Activated B cell treated with CpG ODN at 0.5 μM for 24 hours (primary cell): ENCODE data around the gene SUN2. TPM values are rescaled to one million over a fixed set of nuclear protein-coding genes. Genes with fewer than 3 reads are reported as not detected.

Experiments
- ATAC-seq: fragments of 200-7000 bp; cut with Tn5 transposase; one replicate; pipeline ENCODE4 v1.10.0; 2021; ENCODE audit warnings: low read depth, mild to moderate bottlenecking, moderate library complexity
- CTCF ChIA-PET: fragments of 350-600 bp; sonication (Branson Sonifier 250); formaldehyde crosslinking; loops from one replicate; lab custom pipeline; 2021; ENCODE audit warnings: antibody characterized with exemption; lab: Charles Lee
- POLR2A ChIA-PET: fragments of 350-600 bp; sonication (Branson Sonifier 250); formaldehyde crosslinking; loops from one replicate; lab custom pipeline; 2021; ENCODE audit warnings: antibody characterized with exemption; lab: Charles Lee
- DNase-seq: peaks from one replicate; pipeline ENCODE4 v3.0.0; 2022
- H3K27ac Mint-ChIP-seq: one replicate; pipeline ENCODE4 v1.8.0; 2020; ENCODE audit warnings: mixed read lengths
- H3K27me3 Mint-ChIP-seq: one replicate; pipeline ENCODE4 v1.8.0; 2021; ENCODE audit warnings: mixed read lengths
- H3K36me3 Mint-ChIP-seq: one replicate; pipeline ENCODE4 v1.8.0; 2021; ENCODE audit warnings: low read depth, mixed read lengths
- H3K4me1 Mint-ChIP-seq: one replicate; pipeline ENCODE4 v1.8.0; 2021; ENCODE audit warnings: mixed read lengths
- H3K4me3 Mint-ChIP-seq: one replicate; pipeline ENCODE4 v1.8.0; 2020; ENCODE audit warnings: mild to moderate bottlenecking, mixed read lengths
- H3K9me3 Mint-ChIP-seq: one replicate; pipeline ENCODE4 v1.8.0; 2020; ENCODE audit warnings: mixed read lengths
- intact Hi-C: fragments of 100-400 bp; cut with micrococcal nuclease; formaldehyde crosslinking; loops from one replicate; pipeline ENCODE4 v1.15.1; 2024
- total RNA-seq: library from RNA; stranded (reverse); gene quantifications from 2 replicates; pipeline ENCODE4 v1.2.3, GENCODE V29; 2022
- TF ChIP-seq, protein P1 (sequence below): fragments of 200-600 bp; IDR thresholded peaks from one replicate; pipeline ENCODE4 v1.8.0; 2022; ENCODE audit warnings: antibody characterized with exemption, mild to moderate bottlenecking

Gene SUN2
- total RNA-seq, 1 donor from 2014 or later: 146 TPM

DNA sequence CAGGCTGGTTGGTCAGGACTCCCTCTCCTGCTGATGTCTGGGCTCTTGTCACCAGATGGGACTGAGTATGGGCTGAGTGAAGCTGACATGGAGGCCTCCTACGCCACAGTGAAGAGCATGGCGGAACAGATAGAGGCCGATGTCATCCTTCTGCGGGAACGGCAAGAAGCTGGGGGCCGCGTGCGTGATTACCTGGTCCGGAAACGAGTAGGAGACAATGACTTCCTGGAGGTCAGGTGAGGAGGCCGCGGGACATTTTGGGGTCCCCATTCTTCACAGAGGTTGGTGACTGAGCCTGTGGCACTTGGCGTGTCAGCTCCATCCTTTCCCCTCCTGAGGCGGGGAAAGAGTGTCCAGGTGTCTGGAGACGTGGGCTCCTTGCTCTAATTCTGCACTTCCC, 39.9 kb downstream of the SUN2 start:
- POLR2A ChIA-PET: interaction anchor here (1.4 kb wide), 1 partner anchor 25 kb away, joined by 3 read pairs; no protein-coding TSS in a partner anchor
- H3K27me3 Mint-ChIP-seq: no peaks in the 10 kb centered on the region
- intact Hi-C loops: no loop called here
- H3K36me3 Mint-ChIP-seq: peaks cover 81% of the 10 kb centered on the region
- CTCF ChIA-PET: no interaction called here
- TF ChIP-seq, protein P1, sequence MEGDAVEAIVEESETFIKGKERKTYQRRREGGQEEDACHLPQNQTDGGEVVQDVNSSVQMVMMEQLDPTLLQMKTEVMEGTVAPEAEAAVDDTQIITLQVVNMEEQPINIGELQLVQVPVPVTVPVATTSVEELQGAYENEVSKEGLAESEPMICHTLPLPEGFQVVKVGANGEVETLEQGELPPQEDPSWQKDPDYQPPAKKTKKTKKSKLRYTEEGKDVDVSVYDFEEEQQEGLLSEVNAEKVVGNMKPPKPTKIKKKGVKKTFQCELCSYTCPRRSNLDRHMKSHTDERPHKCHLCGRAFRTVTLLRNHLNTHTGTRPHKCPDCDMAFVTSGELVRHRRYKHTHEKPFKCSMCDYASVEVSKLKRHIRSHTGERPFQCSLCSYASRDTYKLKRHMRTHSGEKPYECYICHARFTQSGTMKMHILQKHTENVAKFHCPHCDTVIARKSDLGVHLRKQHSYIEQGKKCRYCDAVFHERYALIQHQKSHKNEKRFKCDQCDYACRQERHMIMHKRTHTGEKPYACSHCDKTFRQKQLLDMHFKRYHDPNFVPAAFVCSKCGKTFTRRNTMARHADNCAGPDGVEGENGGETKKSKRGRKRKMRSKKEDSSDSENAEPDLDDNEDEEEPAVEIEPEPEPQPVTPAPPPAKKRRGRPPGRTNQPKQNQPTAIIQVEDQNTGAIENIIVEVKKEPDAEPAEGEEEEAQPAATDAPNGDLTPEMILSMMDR: no peak
- H3K27ac Mint-ChIP-seq: no peak overlapping the region
- no peaks in the 10 kb centered on the region for H3K9me3 Mint-ChIP-seq
- DNase-seq (no peak), ATAC-seq (no peak)
- H3K4me3 Mint-ChIP-seq: no peak overlapping the region
- H3K4me1 Mint-ChIP-seq: peaks cover 37% of the 10 kb centered on the region

DNA sequence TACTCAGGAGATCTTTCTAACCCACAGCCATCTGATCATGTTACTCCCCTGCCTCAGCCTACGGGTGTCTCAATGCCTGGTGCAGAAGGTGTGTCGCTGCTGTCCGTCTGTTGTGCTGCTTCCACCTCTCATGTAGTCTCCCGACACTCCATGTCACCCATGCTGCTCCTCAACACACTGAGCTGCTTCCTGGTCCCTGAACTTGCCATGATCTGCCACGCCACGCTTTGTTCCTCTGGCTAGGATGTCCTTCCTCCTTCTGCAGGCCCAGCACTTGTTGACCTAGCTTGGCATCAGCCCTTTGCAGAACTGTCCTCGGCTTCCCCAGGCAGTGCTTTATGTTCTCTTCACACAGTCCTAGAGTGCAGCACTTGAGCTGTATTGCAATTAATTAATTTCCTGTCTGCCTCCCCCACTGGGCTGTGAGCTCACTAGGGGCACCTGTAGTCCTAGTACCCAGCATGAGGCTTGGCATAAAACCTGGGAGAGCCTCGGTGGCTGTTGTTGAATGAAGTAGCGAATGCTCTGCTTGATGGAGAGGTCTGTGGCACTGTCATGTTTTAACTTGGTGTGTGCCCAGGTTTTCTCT, 40.5 kb downstream of the SUN2 start:
- POLR2A ChIA-PET: interaction anchor here (1.4 kb wide), 2 partner anchors 9 to 25 kb away, joined by 3 to 5 read pairs; no protein-coding TSS in a partner anchor
- Mint-ChIP-seq H3K9me3 (no peaks in the 10 kb centered on the region), H3K4me3 (no peak overlapping the region), H3K4me1 (peaks cover 43% of the 10 kb centered on the region), H3K36me3 (peaks cover 82% of the 10 kb centered on the region), H3K27ac (no peak overlapping the region), H3K27me3 (no peaks in the 10 kb centered on the region)
- TF ChIP-seq, protein P1: no peak
- CTCF ChIA-PET: no interaction called here
- no peak for DNase-seq
- ATAC-seq: no peak
- intact Hi-C loops: no loop called here

DNA sequence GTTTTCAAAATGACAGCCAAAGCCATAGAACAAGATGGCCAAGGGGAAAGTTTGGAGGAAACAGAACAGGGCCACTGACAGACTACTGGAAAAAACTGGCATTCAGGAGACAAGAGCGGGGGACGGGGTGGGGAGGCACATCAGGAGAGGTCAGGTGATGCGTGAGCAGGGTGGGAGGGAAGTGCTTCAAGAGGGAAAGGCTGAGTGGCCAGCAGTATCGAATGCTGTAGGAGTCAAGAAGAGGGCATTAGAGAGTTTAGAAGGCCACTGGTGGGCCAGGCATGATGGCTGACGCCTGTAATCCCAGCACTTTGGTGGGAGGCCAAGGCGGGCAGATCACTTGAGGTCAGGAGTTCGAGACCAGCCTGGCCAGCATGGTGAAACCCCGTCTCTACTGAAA, 41.9 kb downstream of the SUN2 start:
- ChIA-PET POLR2A (interaction anchor here (1.4 kb wide), 1 partner anchor 11 kb away, joined by 5 read pairs; no protein-coding TSS in a partner anchor), CTCF (no interaction called here)
- intact Hi-C loops: no loop called here
- Mint-ChIP-seq H3K36me3 (peaks cover 81% of the 10 kb centered on the region), H3K4me1 (peaks cover 56% of the 10 kb centered on the region), H3K9me3 (no peaks in the 10 kb centered on the region), H3K27ac (no peak overlapping the region), H3K4me3 (no peak overlapping the region), H3K27me3 (no peaks in the 10 kb centered on the region)
- ATAC-seq (no peak), DNase-seq (no peak)
- TF ChIP-seq, protein P1: no peak

DNA sequence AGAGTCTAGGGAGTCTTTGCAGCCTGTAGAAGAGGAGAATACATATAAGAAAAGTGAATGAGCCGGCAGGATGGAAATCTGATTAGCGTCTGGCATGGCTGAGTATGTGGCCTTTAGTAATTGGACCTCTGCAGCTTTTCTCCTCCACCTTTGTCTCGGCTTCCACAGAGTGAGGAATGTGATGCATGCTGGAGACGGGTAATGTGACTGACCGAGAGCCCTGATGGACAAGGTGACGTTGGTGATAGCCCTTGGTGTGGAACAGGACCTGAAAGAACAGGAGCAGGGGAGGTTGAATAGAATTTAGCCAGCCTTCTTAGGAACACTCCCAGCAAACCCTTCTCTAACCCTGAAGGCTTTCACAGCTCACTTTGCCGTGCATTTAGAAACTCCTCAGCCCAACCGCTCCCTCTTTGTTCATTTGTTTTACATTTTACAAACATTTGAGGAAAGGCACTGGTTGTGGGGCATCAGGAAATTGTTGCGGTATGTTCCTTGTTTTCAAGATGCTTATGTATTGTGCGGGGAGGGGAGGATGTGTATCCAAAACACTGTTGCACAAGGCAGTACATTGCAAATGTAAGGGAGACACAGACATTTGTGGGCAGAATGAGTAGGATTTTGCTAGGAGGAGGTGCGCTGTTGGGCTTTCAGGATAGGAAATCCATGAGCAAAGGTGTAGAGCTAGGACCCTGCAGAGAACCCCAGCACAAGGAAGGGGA, 43.2 kb downstream of the SUN2 start:
- TF ChIP-seq, protein P1: no peak
- intact Hi-C loops: no loop called here
- H3K9me3 Mint-ChIP-seq: no peaks in the 10 kb centered on the region
- no peak overlapping the region for H3K27ac Mint-ChIP-seq
- CTCF ChIA-PET: no interaction called here
- peaks cover 75% of the 10 kb centered on the region for H3K36me3 Mint-ChIP-seq
- POLR2A ChIA-PET: no interaction called here
- DNase-seq: no peak
- no peaks in the 10 kb centered on the region for H3K27me3 Mint-ChIP-seq
- peaks cover 69% of the 10 kb centered on the region for H3K4me1 Mint-ChIP-seq
- ATAC-seq: no peak
- no peak overlapping the region for H3K4me3 Mint-ChIP-seq

DNA sequence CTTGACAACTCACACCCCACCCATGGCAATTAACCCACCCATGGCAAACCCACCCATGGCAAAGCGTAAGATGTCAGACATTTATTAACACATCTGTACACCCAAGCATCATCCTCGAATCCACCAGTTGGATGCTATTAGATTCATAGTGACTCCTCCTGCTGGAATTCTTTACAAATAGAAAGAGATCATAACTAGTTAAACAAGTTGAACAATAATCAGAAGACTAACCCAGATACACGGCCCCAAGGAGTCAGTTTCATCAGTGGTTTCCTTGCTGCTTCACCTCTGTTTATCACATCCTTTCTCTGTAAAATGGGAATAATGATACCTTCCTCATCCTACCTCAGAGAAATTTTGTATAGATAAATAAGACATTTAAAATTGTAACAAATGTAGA, 44.9 kb downstream of the SUN2 start:
- intact Hi-C loops: no loop called here
- CTCF ChIA-PET: interaction anchor here (0.6 kb wide), 1 partner anchor 1284 kb away, joined by 3 read pairs; the partner anchor contains the start of gene FAM83F
- POLR2A ChIA-PET: interaction anchor here (0.8 to 1.6 kb wide), 2 partner anchors 8 to 609 kb away, joined by 3 to 5 read pairs; no protein-coding TSS in a partner anchor
- H3K9me3 Mint-ChIP-seq: no peaks in the 10 kb centered on the region
- TF ChIP-seq, protein P1: no peak
- peaks cover 81% of the 10 kb centered on the region for H3K4me1 Mint-ChIP-seq
- peaks cover 62% of the 10 kb centered on the region for H3K36me3 Mint-ChIP-seq
- H3K27ac Mint-ChIP-seq: peak overlapping the region; percentile 59
- H3K4me3 Mint-ChIP-seq: no peak overlapping the region
- no peak for ATAC-seq
- DNase-seq: no peak
- H3K27me3 Mint-ChIP-seq: no peaks in the 10 kb centered on the region
